HL-60 (cell line): Measurements from ENCODE around the gene HDAC7.

Experiments used
- DNase-seq, 2 experiments: peaks; one replicate each; pipeline ENCODE4 v3.0.0-alpha.2; 2010 to 2020; ENCODE audit warnings: low read depth in 1 of 2, low spot score in 1 of 2
- H3K27ac ChIP-seq: fragments of 250-450 bp; sonication (Bioruptor Pico); replicated peaks from 2 replicates; pipeline ENCODE4 v1.5.1; 2020; ENCODE audit warnings: mild to moderate bottlenecking, moderate library complexity
- H3K27me3 ChIP-seq: fragments of 250-450 bp; sonication (Bioruptor Pico); 2 replicates; pipeline ENCODE4 v1.5.1; 2021; ENCODE audit warnings: mild to moderate bottlenecking, moderate library complexity; ENCODE audit not compliant: insufficient read depth, poor library complexity, severe bottlenecking
- H3K4me3 ChIP-seq: replicated peaks from 2 replicates; pipeline ENCODE4 v1.5.1; 2011; ENCODE audit warnings: mild to moderate bottlenecking, control low read depth, low read length; ENCODE audit not compliant: insufficient read depth
- GABPA ChIP-seq: IDR thresholded peaks from 2 replicates; pipeline ENCODE4 v1.6.1; 2012; ENCODE audit warnings: low read depth
- POLR2AphosphoS5 ChIP-seq: IDR thresholded peaks from 2 replicates; pipeline ENCODE4 v1.6.1; 2012; ENCODE audit warnings: low read depth
- SPI1 ChIP-seq: IDR thresholded peaks from 2 replicates; pipeline ENCODE4 v1.6.1; 2012; ENCODE audit warnings: low read depth, mild to moderate bottlenecking, borderline replicate concordance
- TF ChIP-seq, protein P1 (sequence below): IDR thresholded peaks from one replicate; pipeline ENCODE4 v1.5.1; 2011; ENCODE audit warnings: low read length, control low read depth, inconsistent platforms; ENCODE audit not compliant: insufficient read depth
- TF ChIP-seq, protein P2 (sequence below): IDR thresholded peaks from 2 replicates; pipeline ENCODE4 v1.6.1; 2012; ENCODE audit warnings: low read depth; ENCODE audit not compliant: insufficient replicate concordance

HDAC7 gene

DNA sequence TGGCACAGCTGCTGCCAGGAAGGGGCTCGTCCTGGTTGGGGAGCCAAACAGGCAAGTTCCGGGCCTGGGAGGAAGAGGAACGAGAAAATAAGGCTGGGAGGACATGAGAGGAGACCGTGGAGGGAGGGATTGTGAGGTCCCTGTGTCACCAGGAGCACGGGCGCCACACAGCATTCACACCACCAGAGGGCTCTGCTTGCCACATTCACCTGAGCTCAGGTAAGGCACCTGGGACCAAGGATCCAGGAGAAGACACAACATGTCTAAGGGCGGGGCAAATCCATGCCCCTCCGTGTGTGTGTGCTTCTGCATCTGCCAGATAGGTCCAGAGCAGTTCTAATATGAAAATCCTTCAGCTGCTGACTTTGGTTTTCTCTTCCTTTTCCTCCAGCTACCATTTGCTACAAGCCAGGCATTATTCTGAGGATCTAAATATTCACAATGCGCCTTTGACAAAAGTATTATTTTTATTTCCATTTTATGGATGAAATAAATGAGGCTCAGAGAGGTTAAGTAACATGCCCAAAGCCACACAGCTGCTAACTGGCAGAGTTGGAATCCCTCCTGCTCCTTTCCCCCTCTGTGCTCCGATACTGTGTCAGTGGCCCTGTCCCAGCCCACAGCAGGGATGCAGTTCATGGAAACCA lies 75.6 kb downstream of the HDAC7 start:
- no peaks in the 10 kb centered on the region for H3K27me3 ChIP-seq
- TF ChIP-seq, protein P1, sequence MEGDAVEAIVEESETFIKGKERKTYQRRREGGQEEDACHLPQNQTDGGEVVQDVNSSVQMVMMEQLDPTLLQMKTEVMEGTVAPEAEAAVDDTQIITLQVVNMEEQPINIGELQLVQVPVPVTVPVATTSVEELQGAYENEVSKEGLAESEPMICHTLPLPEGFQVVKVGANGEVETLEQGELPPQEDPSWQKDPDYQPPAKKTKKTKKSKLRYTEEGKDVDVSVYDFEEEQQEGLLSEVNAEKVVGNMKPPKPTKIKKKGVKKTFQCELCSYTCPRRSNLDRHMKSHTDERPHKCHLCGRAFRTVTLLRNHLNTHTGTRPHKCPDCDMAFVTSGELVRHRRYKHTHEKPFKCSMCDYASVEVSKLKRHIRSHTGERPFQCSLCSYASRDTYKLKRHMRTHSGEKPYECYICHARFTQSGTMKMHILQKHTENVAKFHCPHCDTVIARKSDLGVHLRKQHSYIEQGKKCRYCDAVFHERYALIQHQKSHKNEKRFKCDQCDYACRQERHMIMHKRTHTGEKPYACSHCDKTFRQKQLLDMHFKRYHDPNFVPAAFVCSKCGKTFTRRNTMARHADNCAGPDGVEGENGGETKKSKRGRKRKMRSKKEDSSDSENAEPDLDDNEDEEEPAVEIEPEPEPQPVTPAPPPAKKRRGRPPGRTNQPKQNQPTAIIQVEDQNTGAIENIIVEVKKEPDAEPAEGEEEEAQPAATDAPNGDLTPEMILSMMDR: peak; percentile 29
- no peak for TF ChIP-seq POLR2AphosphoS5
- peak in 1 of 2 experiments; percentile 25 for DNase-seq
- H3K4me3 ChIP-seq: no peak overlapping the region
- no peak overlapping the region for H3K27ac ChIP-seq

DNA sequence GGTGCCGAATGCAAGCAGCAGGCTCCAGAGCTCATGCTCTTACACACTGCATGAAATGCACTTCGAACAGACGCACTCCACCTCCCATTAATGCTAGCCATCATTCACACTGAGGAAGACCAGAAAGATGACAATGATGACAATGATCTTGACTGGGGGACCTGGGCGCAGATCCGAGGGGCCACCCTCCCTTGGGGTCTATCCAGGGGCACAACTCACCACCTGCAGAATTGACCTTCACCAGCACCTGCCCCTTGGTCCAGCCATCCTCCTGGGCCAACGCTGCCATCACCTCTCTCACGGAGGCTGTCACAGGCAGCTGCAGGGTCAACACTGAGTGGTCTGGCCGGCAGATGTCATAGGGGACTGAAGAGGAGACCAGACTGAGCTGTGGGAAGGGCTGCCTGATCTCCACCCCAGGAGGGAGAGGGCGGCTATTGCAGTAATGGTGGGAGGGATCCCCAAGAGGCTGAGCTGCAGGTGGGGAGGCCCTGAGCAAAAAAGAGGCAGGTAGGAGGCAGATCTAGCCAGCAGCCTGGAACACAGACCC lies 76.3 kb downstream of the HDAC7 start:
- no peak for TF ChIP-seq SPI1
- TF ChIP-seq GABPA: no peak
- TF ChIP-seq, protein P1: no peak
- TF ChIP-seq POLR2AphosphoS5: no peak
- TF ChIP-seq, protein P2, sequence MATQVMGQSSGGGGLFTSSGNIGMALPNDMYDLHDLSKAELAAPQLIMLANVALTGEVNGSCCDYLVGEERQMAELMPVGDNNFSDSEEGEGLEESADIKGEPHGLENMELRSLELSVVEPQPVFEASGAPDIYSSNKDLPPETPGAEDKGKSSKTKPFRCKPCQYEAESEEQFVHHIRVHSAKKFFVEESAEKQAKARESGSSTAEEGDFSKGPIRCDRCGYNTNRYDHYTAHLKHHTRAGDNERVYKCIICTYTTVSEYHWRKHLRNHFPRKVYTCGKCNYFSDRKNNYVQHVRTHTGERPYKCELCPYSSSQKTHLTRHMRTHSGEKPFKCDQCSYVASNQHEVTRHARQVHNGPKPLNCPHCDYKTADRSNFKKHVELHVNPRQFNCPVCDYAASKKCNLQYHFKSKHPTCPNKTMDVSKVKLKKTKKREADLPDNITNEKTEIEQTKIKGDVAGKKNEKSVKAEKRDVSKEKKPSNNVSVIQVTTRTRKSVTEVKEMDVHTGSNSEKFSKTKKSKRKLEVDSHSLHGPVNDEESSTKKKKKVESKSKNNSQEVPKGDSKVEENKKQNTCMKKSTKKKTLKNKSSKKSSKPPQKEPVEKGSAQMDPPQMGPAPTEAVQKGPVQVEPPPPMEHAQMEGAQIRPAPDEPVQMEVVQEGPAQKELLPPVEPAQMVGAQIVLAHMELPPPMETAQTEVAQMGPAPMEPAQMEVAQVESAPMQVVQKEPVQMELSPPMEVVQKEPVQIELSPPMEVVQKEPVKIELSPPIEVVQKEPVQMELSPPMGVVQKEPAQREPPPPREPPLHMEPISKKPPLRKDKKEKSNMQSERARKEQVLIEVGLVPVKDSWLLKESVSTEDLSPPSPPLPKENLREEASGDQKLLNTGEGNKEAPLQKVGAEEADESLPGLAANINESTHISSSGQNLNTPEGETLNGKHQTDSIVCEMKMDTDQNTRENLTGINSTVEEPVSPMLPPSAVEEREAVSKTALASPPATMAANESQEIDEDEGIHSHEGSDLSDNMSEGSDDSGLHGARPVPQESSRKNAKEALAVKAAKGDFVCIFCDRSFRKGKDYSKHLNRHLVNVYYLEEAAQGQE: no peak
- DNase-seq: no peak
- no peaks in the 10 kb centered on the region for H3K27me3 ChIP-seq
- H3K27ac ChIP-seq: no peak overlapping the region
- H3K4me3 ChIP-seq: no peak overlapping the region

DNA sequence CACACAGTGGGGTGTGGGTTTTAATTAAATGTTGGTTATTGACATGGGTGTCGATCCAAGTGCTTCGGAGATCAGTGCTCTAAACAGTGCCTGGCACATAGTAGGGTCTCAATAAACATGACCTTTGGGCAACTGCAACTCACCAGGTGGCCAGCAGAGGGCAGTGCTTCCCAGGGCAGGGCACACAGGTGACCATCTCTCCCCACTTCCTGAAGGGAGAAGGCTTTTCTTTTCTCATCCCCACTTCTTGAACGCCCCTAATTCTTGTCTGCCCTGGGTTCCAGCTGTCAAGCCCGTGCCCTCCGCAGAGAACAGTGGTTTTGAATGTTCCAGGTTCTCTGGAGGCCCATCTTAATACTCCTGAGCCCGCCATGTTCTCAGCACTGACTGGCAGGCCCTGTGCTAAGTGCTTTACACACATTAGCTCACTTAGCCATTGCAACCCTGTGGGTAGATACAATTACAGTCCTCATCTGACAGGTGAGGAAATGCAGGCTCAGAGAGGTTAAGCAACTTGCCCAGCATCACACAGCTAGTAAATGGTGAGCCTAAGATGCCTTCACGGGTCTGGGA lies 77.4 kb downstream of the HDAC7 start:
- Histone ChIP-seq H3K27me3 (no peaks in the 10 kb centered on the region), H3K4me3 (no peak overlapping the region), H3K27ac (no peak overlapping the region)
- TF ChIP-seq POLR2AphosphoS5: no peak
- TF ChIP-seq, protein P1: peak; percentile 100
- DNase-seq: peak; percentile 45 to 62

DNA sequence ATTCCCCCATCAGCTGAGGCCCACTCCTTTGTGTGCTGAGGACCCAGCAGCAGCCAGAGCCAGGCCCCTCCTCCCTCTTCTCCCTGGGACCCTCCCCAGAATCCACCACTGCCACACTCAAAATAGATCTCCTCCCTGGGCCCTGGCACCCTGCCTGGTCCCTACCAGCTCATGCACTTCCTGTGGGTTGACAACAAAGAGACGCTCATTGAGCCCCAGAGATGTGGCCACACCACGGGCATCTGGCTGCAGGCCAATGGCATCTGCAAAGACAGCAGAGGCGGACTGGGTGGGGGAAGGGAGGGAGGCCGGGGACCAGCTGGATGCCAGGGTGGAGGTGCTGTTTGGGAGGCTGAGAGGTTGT lies 78.4 kb downstream of the HDAC7 start:
- TF ChIP-seq SPI1: peak; percentile 36; the same call in 1 of the 2 replicates
- TF ChIP-seq, protein P2: no peak
- peak; percentile 94 for TF ChIP-seq POLR2AphosphoS5
- no peak overlapping the region for H3K27ac ChIP-seq
- no peaks in the 10 kb centered on the region for H3K27me3 ChIP-seq
- H3K4me3 ChIP-seq: no peak overlapping the region
- peak; percentile 86 to 96 for DNase-seq
